CD4-positive, alpha-beta T cell treated with Interferon gamma for 1 hour (primary cell): ENCODE data around the gene ZNF580.

Experiments used
- DNase-seq: peaks from one replicate; pipeline ENCODE4 v3.0.0-alpha.2; 2020

ZNF580 gene, protein sequence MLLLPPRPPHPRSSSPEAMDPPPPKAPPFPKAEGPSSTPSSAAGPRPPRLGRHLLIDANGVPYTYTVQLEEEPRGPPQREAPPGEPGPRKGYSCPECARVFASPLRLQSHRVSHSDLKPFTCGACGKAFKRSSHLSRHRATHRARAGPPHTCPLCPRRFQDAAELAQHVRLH

DNA sequence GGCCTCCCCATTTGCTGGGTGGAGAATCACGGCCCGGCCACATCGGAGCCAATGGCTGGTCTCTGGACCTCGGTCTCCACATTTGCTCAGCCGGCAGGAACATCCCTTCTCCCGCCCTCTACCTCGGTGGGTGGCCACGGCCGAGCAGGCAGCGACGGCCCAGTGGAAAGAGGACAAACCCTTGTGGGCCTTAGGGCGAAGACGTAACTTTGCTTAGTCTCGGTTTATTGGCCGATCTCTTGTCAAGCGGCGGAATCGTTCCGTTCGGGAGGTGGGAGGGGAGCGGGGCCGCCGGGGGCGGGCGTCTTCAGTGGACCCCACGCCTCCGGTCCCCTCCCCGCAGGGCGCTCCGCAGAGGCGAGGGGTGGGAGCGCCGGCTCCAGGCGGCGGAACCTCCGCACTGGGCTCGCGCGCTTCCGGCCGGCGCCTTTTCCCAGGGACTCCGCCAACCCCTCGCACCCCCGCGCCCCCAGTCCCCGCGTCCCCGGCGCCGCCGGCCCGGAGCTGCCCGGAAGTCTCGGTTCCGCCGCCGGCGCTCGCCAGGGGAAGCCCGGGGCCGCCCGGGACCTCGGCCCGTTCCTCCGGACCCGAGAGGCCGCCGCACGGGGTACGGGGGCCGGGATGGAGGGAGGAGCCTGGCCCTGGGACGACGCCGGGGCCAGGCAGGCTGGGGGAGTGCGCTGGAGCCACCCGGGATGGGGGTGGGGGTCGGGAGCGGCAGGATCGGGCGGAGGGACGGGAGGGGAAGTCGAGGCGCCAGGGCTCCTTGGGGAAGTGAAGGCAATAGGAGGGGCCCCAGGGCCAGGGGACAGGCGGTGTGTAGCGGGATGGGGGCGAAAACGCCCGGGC is at the start of gene ZNF580:
TSS of gene ZNF580 (plus strand) at position 426 of the 849 bp plus-strand sequence. CDS start 1,507 bp downstream, outside the sequence.
- DNase-seq = peak; percentile 52

- no peak for DNase-seq
These were observed 49.2 kb upstream of the ZNF580 start for GRCh38 chr19:55591555-55591954.

DNA sequence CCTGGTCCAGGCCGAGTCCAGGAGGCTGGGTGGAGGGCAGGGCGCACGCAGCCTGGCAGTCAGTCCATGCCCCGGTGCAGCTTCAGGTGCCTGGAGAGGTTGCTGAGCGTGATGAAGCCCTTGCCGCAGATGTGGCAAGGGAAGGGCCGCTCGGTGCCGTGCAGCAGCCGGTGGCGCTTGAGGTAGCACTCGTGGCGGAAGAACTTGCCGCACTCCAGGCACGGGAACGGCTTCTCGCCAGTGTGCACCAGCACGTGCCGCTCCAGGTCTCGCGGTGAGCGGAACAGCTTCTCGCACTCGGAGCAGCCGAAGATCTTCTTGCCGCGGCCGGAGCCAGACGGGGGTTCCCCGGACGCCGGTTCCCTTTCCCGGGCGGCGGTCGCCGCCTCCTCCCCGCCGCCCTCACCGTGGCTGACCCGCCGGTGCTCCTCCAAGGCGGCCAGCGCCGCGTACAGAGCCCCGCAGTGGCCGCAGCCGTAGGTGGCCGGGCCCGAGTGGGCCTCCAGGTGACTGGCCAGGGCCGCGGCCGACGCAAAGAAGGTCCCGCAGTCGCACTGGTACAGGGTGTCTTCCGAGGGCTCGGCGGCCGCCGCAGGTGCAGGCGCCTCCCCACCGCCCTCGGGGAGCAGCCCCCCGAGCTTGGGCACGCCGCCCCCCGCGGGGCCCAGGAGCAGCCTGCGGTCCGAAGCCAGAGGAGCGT is 48.3 kb upstream of the ZNF580 start:
- no peak for DNase-seq

DNA sequence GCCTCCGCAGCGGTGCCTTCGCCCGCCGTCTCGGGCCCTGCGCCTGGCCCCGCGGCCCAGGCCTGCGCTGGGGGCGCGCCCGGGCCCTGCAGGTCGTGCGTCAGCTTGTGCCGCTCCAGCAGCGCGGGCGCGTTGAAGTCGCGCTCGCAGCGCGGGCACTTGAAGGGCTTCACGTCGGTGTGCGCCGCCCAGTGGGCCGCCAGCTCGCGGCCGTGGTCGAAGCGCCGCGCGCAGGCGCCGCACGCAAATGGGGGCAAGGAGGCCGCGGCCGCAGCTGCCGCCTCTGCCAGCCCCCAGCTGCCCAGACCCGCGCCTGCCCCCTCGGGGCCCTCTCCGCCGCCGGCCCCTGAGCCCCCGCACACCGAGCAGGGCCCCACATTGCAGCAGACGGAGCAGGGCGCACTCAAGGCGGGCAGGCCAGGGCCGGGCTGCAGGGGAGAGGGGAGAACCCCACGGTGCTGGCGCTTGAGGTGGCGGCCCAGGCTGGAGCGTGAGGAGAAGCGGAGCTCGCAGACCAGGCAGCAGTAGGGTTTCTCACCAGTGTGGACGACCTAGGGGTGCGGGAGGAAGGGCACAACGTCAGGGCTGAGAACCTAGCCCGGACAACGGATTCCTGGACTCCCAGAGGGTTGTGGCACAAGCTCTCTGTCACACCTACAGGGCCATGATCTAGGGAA is 47.6 kb upstream of the ZNF580 start:
- no peak for DNase-seq

GRCh38 chr19:55594996-55595545 is 45.7 kb upstream of the ZNF580 start:
- DNase-seq = no peak

- DNase-seq = no peak
These were observed 44.5 kb upstream of the ZNF580 start for GRCh38 chr19:55596304-55596703.

DNA sequence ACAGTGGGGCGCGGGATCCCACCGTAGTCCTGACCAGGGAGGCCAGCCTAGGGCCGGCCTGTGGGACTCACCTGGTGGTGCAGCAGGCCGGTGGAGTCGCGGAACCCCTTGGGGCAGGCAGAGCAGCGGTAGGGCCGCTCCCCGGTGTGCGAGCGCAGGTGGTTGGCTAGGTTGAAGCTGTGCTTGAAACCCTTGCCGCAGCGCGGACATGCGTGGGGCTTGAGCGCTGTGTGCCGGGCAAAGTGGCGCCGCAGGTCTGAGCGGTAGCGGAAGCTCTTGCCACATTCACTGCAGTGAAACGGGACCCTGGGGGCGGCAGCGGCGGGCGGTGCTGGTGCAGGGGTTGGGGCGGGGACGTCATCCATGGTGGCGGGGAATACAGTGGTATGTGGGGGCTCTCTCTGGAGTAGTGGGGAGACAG is 43.3 kb upstream of the ZNF580 start:
- DNase-seq = no peak

GRCh38 chr19:55598034-55598433 is 42.8 kb upstream of the ZNF580 start:
- DNase-seq = no peak

DNA sequence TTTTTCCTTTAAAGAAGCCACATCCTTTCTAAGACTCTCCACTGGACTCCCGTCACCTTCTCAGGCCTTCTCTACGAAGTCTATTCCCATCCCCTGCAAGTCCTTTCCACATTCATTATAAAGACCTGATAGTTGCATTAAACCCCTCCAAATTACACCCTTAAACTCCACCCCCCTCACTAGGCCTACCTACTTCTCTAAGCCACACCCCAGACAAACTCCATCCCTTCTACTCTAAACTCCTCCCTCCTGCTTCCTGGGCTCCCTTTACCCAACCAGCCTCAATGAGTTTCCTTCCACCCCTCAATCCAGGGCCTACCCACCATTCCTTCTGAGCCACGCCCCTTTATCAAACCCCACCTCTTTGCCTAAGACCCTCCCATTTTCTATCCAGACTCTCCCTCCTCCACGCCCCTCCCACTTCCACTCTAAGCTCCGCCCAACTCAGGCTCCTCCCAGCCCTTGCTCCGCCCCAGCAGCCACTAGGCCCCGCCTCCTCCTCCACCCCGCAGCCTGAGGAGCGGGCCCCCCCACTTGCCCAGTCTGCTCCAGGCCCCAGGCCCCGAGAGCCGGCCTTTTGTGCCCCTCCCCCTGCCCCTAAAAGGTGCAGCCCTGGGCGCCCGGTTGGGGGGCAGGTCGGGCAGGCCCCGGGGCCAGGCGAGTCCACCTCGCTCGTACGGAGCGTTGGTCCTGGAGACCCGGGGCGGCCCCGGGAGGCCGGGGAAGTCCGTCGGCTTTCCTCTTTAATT is 41.9 kb upstream of the ZNF580 start:
- DNase-seq = peak; percentile 92

- DNase-seq = peak; percentile 97
These were observed 41.3 kb upstream of the ZNF580 start, which contains the start of gene FIZ1 for GRCh38 chr19:55599468-55599841. TSS of gene FIZ1 (minus strand) at chr19:55599517. CDS start at chr19:55597865, 1,652 bp downstream.

DNA sequence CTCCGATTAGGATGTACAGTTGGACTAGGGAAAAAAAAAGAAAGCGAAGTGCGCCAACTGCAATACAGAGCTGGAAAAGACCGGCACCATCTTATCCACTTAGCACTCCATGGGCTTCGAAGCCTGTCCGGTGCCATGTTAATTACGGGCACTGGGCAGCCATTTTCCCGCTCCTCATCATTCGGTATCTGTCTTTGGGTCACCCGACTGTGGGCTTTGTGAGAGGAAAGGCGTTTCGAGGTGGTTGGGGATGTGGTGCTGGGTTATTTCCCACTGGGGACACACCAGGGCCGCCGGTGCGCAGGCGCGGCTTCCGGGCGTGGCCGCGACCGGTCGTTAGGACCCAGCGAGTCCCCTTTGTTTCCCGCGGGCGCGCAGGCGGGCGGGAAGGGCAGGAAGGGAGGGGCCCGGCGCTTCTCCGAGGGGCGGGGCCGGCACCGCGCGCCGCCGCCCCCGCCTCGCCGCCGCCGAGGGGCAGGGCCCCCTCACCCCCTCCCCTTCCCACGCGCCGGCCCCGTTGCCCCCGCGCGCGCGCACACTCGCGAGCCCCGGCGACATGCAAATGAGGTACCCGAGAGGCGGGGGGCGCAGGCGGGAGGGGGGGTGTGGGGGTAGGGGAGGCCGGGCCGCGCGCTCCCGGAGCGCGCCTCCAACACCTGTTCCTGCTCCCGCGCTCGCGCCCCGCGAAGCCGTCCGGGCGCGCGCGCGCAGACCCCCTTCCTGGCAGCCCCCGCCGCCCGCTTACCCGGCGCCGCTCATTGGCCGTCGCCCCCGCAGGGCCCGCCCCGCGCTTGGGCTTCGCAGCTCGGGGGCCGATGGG is 40.8 kb upstream of the ZNF580 start, which contains the start of gene ZNF524:
TSS of gene ZNF524 (plus strand) at position 447 of the 820 bp plus-strand sequence. CDS start 1,825 bp downstream, outside the sequence.
- DNase-seq = peak; percentile 88

DNA sequence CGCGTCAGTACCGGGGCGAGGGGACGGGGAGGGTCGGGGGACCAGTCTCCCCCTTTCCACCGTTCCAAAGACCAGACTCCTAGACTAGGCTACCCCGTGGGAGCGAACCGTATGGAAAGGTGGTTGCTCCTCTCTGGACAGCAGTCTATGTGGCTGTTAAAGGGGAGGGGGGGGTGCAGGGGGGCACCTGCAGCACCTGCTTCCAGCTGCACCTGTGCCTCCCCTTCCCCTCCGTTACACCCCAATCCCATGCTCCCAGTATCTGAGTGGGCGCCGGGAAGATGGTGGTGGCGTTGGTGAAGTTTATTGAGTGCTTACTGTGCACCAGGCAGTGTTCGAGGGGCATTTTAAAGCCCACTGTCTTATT is 40.2 kb upstream of the ZNF580 start:
- DNase-seq = no peak

GRCh38 chr19:55601084-55601483 is 39.7 kb upstream of the ZNF580 start:
- DNase-seq = no peak

DNA sequence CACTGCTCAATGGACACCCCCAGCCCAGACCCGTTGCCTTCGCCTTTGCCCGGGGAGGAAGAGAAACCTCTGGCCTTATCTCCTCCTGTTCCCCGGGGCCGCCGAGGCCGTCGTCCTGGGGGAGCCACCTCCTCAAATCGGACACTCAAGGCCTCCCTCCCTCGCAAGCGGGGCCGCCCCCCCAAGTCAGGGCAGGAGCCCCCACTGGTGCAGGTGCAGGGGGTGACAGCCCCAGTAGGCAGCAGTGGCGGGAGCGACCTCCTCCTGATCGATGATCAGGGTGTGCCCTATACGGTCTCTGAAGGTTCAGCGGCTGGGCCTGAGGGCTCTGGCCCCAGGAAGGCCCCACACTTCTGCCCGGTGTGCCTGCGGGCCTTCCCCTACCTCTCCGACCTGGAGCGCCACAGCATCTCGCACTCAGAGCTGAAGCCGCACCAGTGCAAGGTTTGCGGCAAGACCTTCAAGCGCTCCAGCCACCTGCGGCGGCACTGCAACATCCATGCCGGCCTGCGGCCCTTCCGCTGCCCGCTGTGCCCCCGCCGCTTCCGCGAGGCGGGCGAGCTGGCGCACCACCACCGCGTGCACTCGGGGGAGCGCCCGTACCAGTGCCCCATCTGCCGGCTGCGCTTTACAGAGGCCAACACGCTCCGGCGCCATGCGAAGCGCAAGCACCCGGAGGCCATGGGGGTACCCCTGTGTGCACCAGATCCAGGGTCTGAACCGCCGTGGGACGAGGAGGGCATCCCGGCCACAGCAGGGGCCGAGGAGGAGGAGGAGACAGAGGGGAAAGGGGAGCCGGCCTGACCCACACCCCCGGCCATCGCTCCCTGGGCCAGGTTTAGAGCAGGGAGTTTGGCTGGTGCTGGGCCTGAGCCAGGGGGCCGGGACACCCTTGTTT is 38.4 kb upstream of the ZNF580 start:
- no peak for DNase-seq

- no peak for DNase-seq
These were observed 37.7 kb upstream of the ZNF580 start for GRCh38 chr19:55603115-55603514.

DNA sequence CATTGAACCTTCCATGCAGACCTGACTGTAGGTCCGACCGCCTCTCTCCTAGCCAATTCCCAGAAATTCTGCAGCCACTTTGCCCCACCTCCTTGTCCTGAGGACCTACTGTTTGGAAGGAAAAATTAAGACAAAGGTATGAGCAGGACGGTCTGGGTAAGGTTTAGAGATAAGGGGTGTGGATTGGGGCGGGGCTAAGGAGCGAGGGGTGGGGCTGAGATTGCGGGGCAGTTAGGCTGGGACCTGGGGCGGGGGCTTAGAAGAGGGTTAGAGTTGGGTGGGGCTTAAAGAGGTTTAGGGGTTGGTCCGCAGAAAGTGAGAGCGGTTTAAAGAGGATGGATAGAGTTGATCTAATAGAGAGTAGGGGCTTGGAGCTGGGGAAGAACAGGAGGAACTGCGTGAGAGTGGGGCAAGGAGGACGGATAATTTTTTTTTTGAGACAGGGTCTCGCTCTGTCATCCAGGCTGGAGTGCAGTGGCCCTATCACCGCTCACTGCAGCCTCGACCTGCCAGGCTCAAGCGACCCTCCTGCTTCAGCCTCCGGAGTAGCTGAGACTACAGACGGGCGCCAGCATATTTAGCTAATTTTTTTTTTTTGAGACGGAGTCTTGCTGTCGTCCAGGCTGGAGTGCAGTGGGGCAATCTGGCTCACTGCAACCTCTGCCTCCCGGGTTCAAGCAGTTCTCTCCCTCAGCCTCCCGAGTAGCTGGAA is 37.1 kb upstream of the ZNF580 start:
- no peak for DNase-seq

DNA sequence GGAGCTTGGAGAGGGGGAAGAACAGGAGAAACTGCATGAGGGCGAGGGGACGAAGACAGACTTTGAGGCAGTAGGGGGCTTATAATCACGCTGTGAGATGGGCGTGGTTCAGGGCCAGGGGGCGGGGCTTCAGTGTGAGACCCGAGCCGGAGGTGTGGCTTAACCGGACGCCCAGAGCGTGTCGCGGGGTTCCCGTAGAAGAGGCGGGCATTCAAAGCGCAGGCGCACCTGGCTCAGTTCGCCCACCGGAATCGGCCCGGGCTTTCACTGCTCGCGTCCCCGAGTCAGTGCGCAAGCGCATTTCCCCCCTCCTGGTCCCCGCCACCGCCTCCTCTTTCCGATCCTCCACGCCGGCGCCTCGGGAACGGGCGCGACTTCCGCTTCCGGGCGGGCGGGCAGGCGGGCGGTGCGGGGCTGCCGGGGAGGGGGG is 35.6 kb upstream of the ZNF580 start:
- DNase-seq = peak; percentile 98

GRCh38 chr19:55605637-55606470 is 34.9 kb upstream of the ZNF580 start, which contains the start of gene ZNF865:
TSS of gene ZNF865 (plus strand) at chr19:55605647. CDS start at chr19:55613619, 7,972 bp downstream.
- DNase-seq = peak; percentile 59
